DND-41 (cell line): ENCODE measurements around the gene PDLIM7.

Experiments
- CTCF ChIP-seq: IDR thresholded peaks from 2 replicates; pipeline ENCODE4 v1.5.1; 2012; ENCODE audit warnings: borderline replicate concordance, low read length, moderate library complexity, mild to moderate bottlenecking; ENCODE audit not compliant: poor library complexity, severe bottlenecking; ENCODE audit errors: extremely low read depth
- EZH2 ChIP-seq: IDR thresholded peaks from 3 replicates; pipeline ENCODE4 v1.6.1; 2012; ENCODE audit warnings: borderline replicate concordance, low read depth, mild to moderate bottlenecking, moderate library complexity, low read length, inconsistent platforms; ENCODE audit not compliant: severe bottlenecking

GRCh38 chr5:177493795-177494345, 3.5 kb downstream of the PDLIM7 start:
- TF ChIP-seq CTCF (no peak), EZH2 (no peak)
